ENCODE measurements around the gene LYPD6. TPM values are rescaled to one million over a fixed set of nuclear protein-coding genes. Genes with fewer than 3 reads are reported as not detected.

Gene LYPD6
- total and polyA plus RNA-seq, 2 donors from 2014 or later: 1.1 to 2.2 TPM

- intact Hi-C loops (cut with DNase I): no loop called here
- no peaks in the 10 kb centered on the region for H3K4me1 ChIP-seq (ENCODE audit: control insufficient read depth in 2 of 3, insufficient read depth in 2 of 3, low read depth in 1 of 3, low read length in 3 of 3)
- H3K9me3 ChIP-seq (ENCODE audit: control insufficient read depth in 2 of 3, insufficient read depth in 1 of 3, low read length in 3 of 3): no peaks in the 10 kb centered on the region
- no peak overlapping the region for H3K4me3 ChIP-seq (ENCODE audit: low read length in 3 of 3)
- H3K36me3 ChIP-seq (ENCODE audit: control insufficient read depth in 2 of 3, insufficient read depth in 3 of 3, low read length in 3 of 3): no peaks in the 10 kb centered on the region
- FAIRE-seq (no peak), DNase-seq (no peak)
- H3K27ac ChIP-seq (ENCODE audit: low read depth in 2 of 2, low read length in 2 of 2): no peak overlapping the region
- no peak overlapping the region for H3K9ac ChIP-seq (ENCODE audit: low read length in 3 of 3)
- H3K27me3 ChIP-seq (ENCODE audit: control insufficient read depth, insufficient read depth, low read length): no peaks in the 10 kb centered on the region
- TF ChIP-seq CTCF (IDR thresholded peaks at IDR 0.05; ENCODE audit: borderline replicate concordance, extremely low read depth, insufficient read depth): no peak
Observed at GRCh38 chr2:149344105-149344504, 13.7 kb downstream of the LYPD6 start.

DNA sequence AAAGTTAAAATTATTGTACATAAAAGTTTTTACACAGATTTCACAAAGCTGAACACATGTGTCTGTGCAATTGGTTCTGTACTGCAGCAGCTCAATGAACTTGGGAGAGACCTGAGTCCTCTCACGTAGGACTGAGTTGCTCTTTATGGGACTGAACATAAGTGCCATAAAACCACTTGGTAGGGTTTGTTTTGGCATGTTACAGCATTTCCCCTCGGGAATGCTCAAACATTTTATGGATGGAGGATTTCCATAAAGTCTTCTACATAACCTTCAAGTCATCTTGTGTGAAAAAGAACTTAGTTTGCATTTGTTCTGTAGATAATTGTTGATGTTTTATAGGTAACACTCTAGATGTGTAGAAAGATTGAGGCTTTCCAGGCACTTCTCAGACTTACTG, 15.9 kb downstream of the LYPD6 start:
- H3K27ac ChIP-seq (ENCODE audit: low read depth in 2 of 2, low read length in 2 of 2): no peak overlapping the region
- no peaks in the 10 kb centered on the region for H3K27me3 ChIP-seq (ENCODE audit: control insufficient read depth, insufficient read depth, low read length)
- FAIRE-seq (no peak), DNase-seq (no peak)
- no peaks in the 10 kb centered on the region for H3K9me3 ChIP-seq (ENCODE audit: control insufficient read depth in 2 of 3, insufficient read depth in 1 of 3, low read length in 3 of 3)
- H3K9ac ChIP-seq (ENCODE audit: low read length in 3 of 3): no peak overlapping the region
- H3K4me1 ChIP-seq (ENCODE audit: control insufficient read depth in 2 of 3, insufficient read depth in 2 of 3, low read depth in 1 of 3, low read length in 3 of 3): no peaks in the 10 kb centered on the region
- intact Hi-C loops (cut with DNase I): no loop called here
- H3K4me3 ChIP-seq (ENCODE audit: low read length in 3 of 3): no peak overlapping the region
- H3K36me3 ChIP-seq (ENCODE audit: control insufficient read depth in 2 of 3, insufficient read depth in 3 of 3, low read length in 3 of 3): no peaks in the 10 kb centered on the region
- TF ChIP-seq CTCF (IDR thresholded peaks at IDR 0.05; ENCODE audit: borderline replicate concordance, extremely low read depth, insufficient read depth): no peak

DNA sequence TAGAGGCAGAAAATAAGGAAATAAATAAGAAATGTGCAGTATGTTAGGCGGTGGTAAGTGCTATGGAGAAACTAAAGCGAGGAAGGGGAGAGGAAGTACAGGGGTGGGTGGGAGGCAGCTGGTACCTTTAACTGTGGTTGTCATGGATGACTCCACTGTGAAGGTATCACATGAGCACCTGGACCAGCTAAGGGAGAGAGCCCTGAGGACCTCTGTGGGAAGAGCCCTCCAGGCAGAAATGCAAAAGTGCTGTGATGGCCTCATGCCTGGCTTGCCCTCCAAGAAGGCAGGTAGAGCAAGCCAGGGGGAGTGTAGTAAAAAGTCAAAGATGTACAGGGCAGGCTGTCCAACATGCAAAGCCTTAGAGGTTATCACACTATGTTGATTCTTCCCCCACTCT, 17.9 kb downstream of the LYPD6 start:
- Histone ChIP-seq H3K9ac (ENCODE audit: low read length in 3 of 3) (no peak overlapping the region), H3K4me3 (ENCODE audit: low read length in 3 of 3) (no peak overlapping the region), H3K9me3 (ENCODE audit: control insufficient read depth in 2 of 3, insufficient read depth in 1 of 3, low read length in 3 of 3) (no peaks in the 10 kb centered on the region), H3K4me1 (ENCODE audit: control insufficient read depth in 2 of 3, insufficient read depth in 2 of 3, low read depth in 1 of 3, low read length in 3 of 3) (no peaks in the 10 kb centered on the region), H3K27me3 (ENCODE audit: control insufficient read depth, insufficient read depth, low read length) (no peaks in the 10 kb centered on the region), H3K36me3 (ENCODE audit: control insufficient read depth in 2 of 3, insufficient read depth in 3 of 3, low read length in 3 of 3) (no peaks in the 10 kb centered on the region), H3K27ac (ENCODE audit: low read depth in 2 of 2, low read length in 2 of 2) (no peak overlapping the region)
- DNase-seq (no peak), FAIRE-seq (no peak)
- no peak for TF ChIP-seq CTCF (IDR thresholded peaks at IDR 0.05; ENCODE audit: borderline replicate concordance, extremely low read depth, insufficient read depth)
- intact Hi-C loops (cut with DNase I): no loop called here

DNA sequence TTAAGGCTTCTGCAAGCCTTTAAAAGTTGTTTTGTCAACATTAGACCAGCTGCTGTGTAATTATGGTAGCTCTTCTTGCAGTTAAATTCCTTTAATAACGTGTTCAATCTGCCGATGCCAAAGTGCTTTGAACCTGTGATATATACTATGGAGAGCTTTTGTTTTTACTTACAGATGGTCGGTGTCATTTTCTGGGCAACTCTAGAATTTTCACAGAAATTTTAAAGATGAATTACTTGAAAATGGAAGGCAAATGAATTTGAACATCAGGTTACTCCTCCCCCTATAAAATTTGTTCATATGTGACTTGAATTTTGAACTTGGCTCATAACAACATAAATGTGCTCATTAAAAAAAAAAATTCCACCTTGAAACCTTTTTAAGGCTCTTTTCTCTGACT, 23.0 kb downstream of the LYPD6 start:
- TF ChIP-seq CTCF (IDR thresholded peaks at IDR 0.05; ENCODE audit: borderline replicate concordance, extremely low read depth, insufficient read depth): no peak
- H3K4me3 ChIP-seq (ENCODE audit: low read length in 3 of 3): no peak overlapping the region
- H3K9me3 ChIP-seq (ENCODE audit: control insufficient read depth in 2 of 3, insufficient read depth in 1 of 3, low read length in 3 of 3): no peaks in the 10 kb centered on the region
- H3K9ac ChIP-seq (ENCODE audit: low read length in 3 of 3): no peak overlapping the region
- H3K27ac ChIP-seq (ENCODE audit: low read depth in 2 of 2, low read length in 2 of 2): no peak overlapping the region
- FAIRE-seq (no peak), DNase-seq (no peak)
- H3K4me1 ChIP-seq (ENCODE audit: control insufficient read depth in 2 of 3, insufficient read depth in 2 of 3, low read depth in 1 of 3, low read length in 3 of 3): no peaks in the 10 kb centered on the region
- H3K36me3 ChIP-seq (ENCODE audit: control insufficient read depth in 2 of 3, insufficient read depth in 3 of 3, low read length in 3 of 3): no peaks in the 10 kb centered on the region
- intact Hi-C loops (cut with DNase I): no loop called here
- H3K27me3 ChIP-seq (ENCODE audit: control insufficient read depth, insufficient read depth, low read length): no peaks in the 10 kb centered on the region

Measured in kidney (tissue), 14 donors.